CD4-positive, alpha-beta T cell treated with Interleukin-10 for 1 hour (primary cell): Measurements from ENCODE around the gene CDH23.
A peak's percentile ranks its signal among the peaks of the same experiment; 100 is the strongest.

ENCODE experiments used
- DNase-seq: peaks from one replicate; pipeline ENCODE4 v3.0.0-alpha.2; 2020

Gene CDH23

DNA sequence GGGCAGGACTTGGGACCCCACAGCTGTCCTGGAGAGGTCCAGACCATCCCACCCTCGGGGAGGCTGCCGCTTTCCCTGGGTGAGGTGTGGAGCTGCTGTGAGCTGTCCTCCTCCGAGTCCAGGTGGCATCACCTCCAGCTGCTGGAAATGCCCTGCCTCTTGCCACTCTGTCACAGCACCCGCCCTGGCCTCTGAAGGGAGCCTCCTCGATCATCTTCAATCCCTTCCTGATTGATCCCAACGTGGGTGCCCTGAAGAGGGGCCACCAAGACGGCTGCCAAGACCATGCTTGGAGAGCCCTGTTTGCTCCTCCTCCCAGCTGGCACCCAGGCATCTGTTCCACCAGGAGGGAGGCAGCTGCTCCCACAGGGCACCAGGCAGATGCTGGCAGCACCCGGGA is 318.3 kb downstream of the CDH23 start:
- no peak for DNase-seq

DNA sequence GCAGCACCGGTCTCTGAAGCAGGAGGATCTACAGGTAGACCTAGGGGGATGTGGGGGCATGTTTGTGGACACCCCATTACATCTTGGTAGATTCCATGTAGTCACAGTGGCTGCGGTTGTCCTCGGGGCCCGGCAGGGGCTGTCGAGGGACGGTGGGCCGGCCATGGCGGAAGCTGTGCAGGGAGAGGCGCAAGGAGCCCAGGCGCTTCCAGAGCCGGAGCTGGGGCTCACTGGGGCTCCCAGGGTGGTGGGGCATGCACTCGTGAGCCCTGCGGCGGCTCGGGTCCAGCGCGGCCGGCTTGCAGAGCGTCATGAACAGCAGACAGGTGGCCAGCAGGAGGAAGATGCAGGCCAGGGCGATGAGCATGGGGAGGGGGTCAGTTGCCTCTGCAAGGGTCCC is 319.1 kb downstream of the CDH23 start:
- no peak for DNase-seq

DNA sequence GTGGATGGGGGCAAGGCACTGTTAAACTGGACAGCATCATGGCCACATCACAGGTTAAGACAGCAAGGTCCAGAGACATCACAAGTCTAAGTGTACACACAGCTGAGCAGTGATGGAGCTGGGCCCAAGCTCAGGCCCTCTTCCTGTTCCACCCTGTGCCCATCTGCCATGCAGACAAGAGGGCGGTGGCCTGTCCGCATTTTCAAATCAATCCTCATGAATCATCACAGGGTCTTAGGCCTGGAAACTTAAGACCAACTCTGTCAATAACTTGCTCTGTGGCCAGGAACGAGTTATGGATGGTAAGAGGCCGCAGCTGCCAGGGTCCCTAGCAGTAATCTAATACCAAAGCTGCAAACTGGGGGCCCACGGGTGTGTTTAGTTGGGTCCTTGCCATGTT is 319.7 kb downstream of the CDH23 start:
- DNase-seq = no peak

DNA sequence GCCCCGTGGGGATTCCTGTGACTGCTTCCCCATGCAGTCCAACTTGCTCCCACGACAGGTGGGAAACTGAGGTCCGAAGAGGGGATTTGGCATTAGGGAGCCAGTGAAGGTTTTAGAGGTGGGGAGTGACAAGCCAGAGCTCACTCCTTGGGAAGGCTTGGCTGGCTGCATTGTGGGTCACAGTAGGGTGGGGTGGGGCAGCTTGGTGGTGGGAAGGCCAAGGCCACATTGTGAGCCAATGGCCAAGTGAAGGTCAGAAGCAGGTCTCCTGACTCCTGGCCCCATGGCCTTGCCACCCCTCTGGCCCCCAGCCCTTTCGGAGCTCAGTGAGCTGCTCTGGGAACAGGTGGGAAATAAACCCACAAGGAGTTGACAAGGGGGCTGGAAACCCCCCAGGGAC is 320.3 kb downstream of the CDH23 start:
- no peak for DNase-seq

DNA sequence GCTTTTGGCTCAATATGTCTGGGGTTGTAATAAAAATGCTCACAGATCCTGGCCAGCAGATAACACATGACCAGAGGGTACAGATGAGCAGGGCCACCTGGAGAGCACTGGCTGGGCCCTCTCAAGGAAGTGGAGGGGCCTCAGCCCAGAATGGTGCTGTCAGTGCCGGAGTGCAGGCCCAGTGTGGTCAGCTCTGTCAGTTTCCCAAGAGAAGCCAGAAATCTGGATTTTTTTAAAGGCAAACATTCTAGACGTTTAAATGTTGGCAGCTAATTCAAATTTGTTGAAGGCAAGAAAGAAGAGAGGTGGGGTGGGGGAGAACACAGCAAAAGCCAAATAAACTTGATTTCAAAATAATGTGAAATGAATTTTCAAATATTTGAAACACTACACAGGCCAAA is 320.8 kb downstream of the CDH23 start:
- no peak for DNase-seq

DNA sequence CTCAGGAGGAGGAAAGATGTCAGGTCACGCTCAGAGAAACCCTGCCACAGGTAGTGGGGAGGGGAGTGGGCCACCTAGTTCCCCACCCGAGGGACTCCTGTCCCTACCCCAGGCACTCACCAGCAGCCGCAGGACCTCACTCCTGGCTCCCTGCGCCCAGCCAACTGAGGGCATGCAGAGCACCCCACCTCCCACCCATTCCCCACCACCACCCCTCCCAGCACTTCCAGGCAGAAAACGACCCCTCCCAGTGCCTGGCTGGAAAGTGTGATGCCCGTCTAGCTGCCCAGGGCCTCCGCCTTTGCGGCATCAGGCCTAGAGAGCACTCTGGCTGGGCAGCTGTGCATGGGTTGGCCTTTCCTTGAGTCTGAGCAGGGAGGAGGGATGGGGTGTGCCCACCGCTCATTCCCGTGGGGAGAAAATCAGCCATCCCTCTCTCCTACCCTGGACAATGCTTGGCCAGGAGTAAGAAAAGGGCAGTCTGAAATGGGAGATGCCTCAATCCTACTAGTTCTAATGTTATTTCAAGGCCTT is 321.5 kb downstream of the CDH23 start:
- DNase-seq = no peak

DNA sequence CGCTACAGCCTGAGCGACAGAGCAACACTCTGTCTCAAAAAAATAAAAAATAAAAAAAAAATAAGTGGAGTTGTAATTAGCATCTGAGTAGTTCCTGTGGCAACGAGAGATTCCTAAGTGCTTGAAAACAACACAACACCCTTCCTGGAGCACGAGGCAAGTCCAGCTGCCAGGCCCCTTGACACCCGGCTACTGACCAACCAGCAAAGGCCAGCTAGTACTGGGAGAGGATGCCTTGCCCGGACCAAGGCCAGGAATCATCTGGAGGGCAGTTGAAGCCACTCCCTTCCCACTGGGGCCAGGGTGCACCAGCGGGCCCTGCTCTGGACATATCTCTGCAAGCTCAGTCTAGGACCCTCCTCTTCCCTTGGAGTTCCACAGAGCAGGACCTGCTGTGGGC is 322.3 kb downstream of the CDH23 start:
- no peak for DNase-seq

DNA sequence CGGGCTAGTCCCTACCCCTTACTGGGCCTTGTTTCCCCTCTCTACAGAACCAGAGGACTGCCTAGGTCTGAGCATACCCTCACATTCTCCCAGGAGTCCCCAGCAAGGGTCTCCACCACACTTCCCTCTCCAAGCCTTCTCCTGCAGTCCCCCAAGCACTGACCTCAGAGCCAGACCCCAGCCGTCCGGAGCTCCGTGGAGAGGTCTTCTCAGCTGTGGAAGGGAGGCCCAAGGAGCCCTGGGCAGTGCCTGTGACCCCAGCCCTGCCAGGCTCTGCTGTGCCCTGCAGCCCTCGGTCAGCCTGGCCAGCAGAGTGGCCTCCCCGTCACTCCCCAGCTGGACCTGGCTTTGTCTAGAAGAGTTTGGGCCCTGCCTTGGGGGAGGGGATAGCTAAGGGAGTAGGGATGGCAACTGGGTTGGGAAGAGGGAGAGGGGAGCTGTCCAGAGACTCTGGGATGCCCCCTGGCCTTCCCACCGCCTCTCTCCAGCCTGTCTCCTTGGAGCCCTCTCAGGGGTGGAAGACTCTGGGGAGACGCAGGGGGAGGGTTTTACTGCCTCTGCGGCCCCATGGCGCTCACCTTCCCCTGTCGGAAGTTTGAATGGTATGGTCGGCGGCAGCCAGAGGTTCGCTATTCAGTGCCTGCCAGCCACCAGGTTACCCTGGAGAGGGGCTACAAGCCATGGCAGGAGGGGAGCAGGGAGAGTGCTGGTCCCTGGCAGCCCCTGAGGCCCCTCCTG is 322.9 kb downstream of the CDH23 start, which contains the start of gene C10orf105:
C10orf105 (minus strand) TSS at position 315 of the 738 bp plus-strand sequence. CDS start 3,441 bp downstream, outside the sequence.
- DNase-seq = no peak

DNA sequence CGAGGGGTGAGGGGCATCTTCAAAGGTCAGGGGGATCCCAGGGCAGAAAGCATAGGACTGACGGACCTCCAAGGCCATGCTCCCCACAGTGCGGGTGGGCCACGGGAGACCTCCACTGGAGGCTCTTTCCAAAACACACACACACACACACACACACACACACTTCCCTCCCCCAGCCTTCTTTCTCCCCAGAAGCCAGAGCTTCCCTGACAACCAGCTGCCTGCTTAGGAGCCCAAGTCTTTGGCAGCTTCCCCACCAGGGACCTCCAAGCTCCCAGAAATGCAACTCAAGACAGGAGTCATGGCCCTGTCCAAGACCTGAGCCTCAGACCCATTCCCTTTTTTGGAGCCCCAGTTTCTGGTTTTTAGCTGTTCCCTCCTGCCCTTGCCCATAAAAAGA is 323.6 kb downstream of the CDH23 start:
- no peak for DNase-seq

DNA sequence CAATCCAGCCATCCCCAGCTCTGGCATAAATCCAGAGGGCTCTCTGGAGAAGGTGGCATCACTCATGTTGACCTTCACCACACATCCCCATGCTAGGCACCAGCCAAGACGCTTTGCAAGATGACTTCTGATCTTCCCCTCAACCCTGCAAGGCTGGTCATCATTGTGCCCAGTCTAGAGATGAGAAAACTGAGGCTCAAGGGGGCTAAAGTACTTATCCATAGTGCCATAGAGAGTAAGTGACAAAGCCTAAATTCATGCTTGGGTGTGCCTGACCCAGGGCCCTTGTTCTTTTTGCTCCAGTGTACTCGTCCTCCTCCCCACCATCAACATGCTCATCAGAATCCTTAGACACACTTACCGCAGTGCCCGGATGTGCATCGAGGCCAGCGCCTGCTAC is 324.6 kb downstream of the CDH23 start:
- no peak for DNase-seq

DNA sequence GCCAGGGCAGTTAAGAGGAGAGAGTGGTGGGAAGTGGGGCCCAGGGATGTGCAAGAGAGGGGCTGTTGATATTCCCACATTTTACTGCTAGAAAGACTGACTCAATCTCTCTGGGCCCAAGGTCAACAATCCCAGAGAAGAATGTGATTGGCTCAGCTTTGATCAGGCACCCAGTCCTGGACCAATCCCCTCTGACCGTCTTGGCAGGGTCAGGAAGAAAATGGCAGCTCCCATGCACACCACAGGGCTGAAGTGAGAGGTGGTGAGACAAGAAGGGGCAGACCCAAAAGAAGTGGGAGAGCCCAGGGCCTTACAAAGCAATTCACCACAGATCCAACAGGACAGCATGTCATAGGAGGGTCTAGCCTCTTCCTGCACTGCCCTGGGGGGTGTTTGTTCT is 326.1 kb downstream of the CDH23 start:
- DNase-seq = no peak

DNA sequence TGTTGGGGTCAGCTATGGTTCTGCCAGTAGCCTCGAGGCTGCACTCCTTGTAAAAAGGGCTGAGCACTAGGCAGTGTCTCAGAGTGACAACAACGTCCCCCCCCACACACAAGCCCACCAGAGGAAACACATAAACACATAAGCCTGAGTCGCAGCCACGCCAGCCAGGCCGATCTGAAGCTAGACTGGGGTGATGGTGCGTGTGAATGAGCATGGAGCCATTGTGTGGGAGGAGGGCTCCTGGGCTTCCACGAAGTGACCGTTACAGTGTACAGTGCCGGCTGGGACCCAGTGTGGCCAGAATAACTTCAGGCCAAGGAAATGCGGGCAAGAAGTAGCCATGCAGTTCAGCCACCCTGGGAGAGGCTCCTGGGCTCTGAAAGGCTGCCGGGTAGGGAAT is 326.6 kb downstream of the CDH23 start:
- DNase-seq = no peak

DNA sequence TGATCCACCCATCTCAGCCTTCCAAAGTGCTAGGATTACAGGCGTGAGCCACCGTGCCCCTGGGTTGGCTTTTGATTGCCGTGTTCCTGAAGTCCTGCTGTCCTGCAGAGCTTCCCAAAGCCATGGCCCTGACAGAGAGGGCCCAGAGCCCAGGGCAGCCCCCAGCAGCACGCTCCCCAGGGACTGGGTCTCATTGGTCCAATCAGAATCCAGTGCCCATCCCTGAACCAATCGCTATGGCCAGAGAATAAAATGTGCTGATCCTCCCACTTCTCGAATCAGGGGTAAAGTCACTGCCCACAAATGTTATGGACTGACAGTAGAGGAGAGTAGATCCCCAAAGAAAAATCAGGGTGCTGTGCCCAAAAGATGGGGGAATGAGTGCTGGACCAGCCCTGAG is 327.8 kb downstream of the CDH23 start:
- no peak for DNase-seq

DNA sequence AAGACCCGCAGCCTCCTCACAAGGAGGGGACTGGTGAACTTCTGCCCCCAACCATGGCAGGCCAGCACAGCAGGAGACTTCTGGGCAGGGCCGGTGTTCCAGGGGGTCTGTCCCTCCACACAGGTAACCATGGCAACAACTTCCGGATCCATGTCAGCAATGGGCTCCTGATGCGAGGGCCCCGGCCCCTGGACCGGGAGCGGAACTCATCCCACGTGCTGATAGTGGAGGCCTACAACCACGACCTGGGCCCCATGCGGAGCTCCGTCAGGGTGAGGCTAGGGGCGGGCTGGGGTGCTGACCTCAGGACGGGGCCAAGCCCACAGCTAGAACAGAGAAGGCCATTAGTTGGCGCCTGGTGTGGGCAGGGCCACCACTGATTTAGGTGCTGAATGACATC is 328.5 kb downstream of the CDH23 start:
- no peak for DNase-seq

DNA sequence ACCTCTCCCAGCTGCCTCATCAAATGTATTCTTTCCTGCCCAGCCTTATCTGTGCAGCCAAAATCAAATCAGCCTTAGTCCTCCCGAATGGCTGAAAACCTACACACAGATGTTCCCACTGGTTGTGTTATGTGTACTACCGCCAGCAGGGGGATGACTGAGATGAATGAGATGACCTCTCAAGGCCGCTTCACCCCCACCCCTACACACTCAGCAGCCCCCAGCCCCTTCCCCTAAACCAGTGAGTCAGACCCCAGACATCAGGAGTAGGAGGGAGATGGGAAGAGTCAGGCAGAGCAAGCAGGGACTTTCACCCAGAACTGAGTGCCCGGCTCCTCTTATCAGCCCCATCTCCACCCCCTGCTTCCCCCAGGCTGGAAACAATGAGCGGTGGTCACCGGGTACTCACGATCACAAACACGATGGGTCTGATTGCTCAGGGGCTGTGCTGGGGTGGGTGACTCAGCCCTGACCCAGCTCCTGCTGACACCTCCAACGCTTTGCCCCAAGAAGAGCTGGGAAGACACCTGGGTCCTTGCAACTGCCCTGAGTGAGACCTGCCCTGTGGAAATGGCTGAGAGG is 329.4 kb downstream of the CDH23 start:
- DNase-seq = peak; percentile 62

DNA sequence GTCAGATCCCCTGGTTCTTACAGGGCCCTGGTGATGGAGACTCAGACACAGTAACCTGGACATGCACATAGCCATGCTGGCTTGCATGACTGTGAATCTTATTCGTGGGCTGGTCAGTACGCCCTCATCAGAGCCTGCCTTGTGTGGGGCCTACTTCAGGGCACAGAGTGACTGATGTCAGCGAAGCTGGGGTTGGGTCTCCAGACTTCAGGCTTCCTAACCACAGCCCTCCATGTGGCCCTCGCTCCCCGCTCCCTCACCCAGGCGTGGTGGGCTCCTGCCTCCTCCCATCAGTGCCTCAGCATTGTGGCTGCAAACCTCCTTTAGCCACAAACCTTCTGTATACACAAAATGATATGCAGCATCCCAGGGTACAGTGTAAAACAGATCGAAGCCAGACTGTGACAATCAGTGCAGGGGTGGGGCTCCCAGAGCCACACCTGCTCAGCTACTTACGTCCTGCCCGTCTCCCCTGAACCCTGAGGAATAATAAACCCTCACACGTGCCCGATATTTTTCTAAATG is 329.9 kb downstream of the CDH23 start:
- DNase-seq = peak; percentile 57

DNA sequence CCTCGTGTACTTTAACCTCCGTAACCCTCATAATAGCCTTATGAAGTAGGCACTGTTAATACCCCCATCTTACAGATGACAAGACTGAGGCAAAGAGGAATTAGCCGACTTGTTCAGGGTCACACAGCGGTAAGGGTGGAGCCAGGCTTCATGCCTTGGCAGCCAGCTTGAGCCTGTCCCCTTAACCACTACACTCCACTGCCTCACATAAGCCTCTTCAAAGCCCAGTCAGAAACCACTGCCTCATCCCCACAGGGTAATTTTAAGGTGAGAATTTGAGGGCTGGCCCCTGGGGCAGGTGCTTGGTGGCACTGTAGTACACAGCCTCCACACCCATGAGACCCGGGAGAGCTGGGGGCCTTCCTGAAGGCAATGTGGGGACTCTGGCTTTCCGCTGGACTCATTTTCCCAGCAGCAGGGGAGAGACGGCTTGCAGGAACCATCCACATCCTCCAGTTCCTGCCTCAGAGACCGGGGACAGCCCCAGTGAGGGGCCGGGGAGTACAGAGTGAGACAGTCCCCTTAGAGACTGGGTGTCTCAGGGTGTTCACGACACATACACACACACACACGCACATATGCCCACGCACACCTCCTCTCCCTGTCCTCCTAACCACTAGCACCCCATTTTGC is 330.5 kb downstream of the CDH23 start:
- peak; percentile 72 for DNase-seq

DNA sequence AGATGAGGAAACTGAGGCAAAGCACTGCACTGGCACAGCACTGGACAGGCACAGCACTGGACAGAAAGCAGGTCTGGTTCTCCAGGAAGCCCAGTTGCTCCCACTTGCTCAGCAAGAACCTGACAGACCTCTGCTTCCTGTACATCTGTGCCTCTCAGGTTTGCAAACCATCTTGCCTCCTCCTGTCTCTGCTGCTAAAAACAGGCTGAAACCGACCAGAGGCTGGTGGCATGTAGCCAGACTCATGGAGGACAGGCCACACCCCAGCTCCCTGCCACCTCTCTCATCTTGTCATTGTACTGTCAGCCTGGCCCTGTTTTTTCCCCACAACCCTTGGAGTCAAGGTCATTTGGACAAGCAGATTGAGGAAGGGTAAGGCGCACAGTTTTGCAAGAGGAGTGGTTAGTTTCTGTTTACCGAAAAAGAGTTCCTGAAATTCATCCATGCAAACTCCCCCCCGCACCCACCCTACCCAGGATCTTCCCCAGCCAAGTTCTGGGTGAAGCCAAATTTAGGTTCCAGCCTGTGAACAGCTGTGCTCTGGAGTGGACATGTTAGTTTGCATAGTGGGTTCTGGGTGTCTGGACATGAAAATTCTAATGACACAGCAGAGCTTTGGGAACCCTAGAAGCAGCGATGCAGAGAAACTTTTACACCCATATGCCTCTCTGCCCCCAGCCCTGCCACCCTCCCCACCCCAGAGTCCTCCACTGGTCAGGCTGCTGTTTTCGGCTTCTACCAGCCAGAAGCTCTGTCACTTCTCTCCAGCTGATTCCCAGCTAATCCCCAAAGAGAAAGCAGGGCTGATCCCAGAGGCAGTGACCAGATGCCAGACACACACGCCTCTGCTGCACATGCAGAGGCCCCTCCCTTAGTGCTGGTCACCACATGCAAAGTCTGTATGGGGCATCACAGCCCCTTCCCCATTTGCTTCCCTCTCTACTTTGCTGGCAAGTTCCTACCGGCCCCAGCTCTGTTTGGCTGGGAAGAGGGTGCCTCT is 331.3 kb downstream of the CDH23 start:
- DNase-seq = peak; percentile 73

DNA sequence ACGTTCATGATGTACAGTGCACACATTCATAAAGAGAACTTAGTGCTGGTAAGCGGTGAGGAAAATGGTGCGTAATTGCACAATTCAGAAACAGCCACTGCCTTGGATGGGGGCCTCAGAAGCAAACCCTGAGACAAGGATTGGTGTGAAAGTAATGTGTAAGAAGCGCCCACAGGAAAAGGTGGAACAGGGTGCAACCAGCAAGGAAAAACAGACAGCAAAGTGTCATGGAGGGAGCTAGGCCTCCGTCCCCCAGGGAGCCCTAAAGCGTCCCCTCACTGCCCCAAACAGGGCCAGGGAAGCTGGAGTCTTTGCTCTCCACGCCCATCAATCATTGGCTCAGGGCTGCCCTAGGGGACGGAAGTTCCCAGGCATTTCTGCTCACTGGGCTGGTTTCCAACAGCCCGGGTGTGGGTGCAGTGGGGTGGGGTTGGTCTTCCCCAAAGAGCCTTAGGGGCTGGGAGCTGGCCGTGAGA is 332.5 kb downstream of the CDH23 start:
- no peak for DNase-seq

DNA sequence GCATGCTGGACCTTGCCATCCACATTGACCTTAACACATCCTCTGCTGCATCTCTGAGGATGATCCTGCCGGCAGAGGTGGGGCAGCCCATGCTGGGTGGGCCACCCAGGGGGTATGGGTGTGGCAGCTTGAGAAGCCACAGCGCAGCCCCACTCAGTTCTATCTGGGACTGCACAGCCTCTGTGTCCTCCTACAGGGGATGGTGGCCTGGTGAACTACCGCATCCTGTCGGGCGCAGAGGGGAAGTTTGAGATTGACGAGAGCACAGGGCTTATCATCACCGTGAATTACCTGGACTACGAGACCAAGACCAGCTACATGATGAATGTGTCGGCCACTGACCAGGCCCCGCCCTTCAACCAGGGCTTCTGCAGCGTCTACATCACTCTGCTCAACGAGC is 335.1 kb downstream of the CDH23 start:
- peak; percentile 31 for DNase-seq

DNA sequence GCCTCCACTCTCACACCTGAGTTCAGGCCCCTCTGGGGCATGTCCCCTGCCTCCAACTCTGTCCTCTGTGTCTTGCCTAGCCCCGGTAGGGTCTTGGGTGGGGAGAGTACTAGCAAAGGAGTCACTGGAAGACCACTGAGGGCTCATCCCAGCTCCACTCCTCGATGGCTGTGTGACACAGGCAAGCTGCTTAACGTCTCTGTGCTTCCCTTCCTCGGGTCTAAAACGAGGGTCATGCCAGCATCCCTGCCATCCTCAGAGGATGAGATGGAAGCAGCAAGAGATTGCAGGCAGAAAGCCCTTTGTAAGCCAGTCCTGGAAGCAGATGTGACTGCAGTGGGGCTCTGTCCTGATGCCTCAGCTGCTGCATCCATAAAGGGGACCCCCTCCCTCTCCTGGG is 338.1 kb downstream of the CDH23 start:
- no peak for DNase-seq
